HG03457 (cell line): ENCODE measurements around the gene TBC1D10A.

Experiments
- ATAC-seq: cut with Tn5 transposase; IDR thresholded peaks from one replicate; pipeline ENCODE4 v1.9.1; 2021; ENCODE audit warnings: moderate number of reproducible peaks; ENCODE audit not compliant: unreplicated experiment

TBC1D10A gene

GRCh38 chr22:30267382-30268302 is 59.1 kb downstream of the TBC1D10A start:
- no peak for ATAC-seq

- no peak for ATAC-seq
Measured at GRCh38 chr22:30266445-30267381, 60.0 kb downstream of the TBC1D10A start, which contains the start of gene OSM. Gene OSM (minus strand): TSS chr22:30266851. CDS start chr22:30266799, 52 bp downstream.

- no peak for ATAC-seq
Measured at GRCh38 chr22:30265823-30266444, 60.8 kb downstream of the TBC1D10A start.

- ATAC-seq = no peak
Measured at GRCh38 chr22:30265131-30265720, 61.5 kb downstream of the TBC1D10A start.

GRCh38 chr22:30263883-30264282 is 62.9 kb downstream of the TBC1D10A start:
- ATAC-seq = no peak

- no peak for ATAC-seq
Measured at GRCh38 chr22:30262917-30263741, 63.6 kb downstream of the TBC1D10A start.

- ATAC-seq = no peak
Measured at GRCh38 chr22:30262112-30262511, 64.6 kb downstream of the TBC1D10A start.

- no peak for ATAC-seq
Measured at GRCh38 chr22:30261134-30261533, 65.6 kb downstream of the TBC1D10A start.

- ATAC-seq = no peak
Measured at GRCh38 chr22:30260682-30261081, 66.1 kb downstream of the TBC1D10A start.

GRCh38 chr22:30260276-30260675 is 66.5 kb downstream of the TBC1D10A start:
- ATAC-seq = no peak

- no peak for ATAC-seq
Measured at GRCh38 chr22:30254314-30254713, 72.4 kb downstream of the TBC1D10A start.

- no peak for ATAC-seq
Measured at GRCh38 chr22:30253205-30253852, 73.4 kb downstream of the TBC1D10A start.

- ATAC-seq = no peak
Measured at GRCh38 chr22:30252411-30253204, 74.1 kb downstream of the TBC1D10A start.

GRCh38 chr22:30251711-30252110 is 75.0 kb downstream of the TBC1D10A start:
- ATAC-seq = no peak

- ATAC-seq = no peak
Measured at GRCh38 chr22:30250661-30251267, 76.0 kb downstream of the TBC1D10A start.

- no peak for ATAC-seq
Measured at GRCh38 chr22:30250039-30250565, 76.6 kb downstream of the TBC1D10A start.
